Endothelial cell (in vitro differentiated cells): ENCODE measurements around the gene B4GALT1. TPM values are rescaled to one million over a fixed set of nuclear protein-coding genes. Genes with fewer than 3 reads are reported as not detected.

Experiments
- DNase-seq: peaks from one replicate; pipeline ENCODE4 v3.0.0; 2021; ENCODE audit warnings: low spot score
- H3K27ac Mint-ChIP-seq: one replicate; pipeline ENCODE4 v1.8.0; 2021; ENCODE audit warnings: mixed read lengths, inconsistent platforms; ENCODE audit not compliant: unreplicated experiment
- H3K27me3 Mint-ChIP-seq: one replicate; pipeline ENCODE4 v1.8.0; 2021; ENCODE audit warnings: mild to moderate bottlenecking, moderate library complexity, mixed read lengths, inconsistent platforms; ENCODE audit not compliant: unreplicated experiment
- H3K36me3 Mint-ChIP-seq: one replicate; pipeline ENCODE4 v1.8.0; 2021; ENCODE audit warnings: mild to moderate bottlenecking, low read depth, mixed read lengths, inconsistent platforms; ENCODE audit not compliant: unreplicated experiment
- H3K4me1 Mint-ChIP-seq: one replicate; pipeline ENCODE4 v1.8.0; 2021; ENCODE audit warnings: mild to moderate bottlenecking, mixed read lengths, inconsistent platforms; ENCODE audit not compliant: unreplicated experiment
- H3K4me3 Mint-ChIP-seq: one replicate; pipeline ENCODE4 v1.8.0; 2021; ENCODE audit warnings: mild to moderate bottlenecking, mixed read lengths, inconsistent platforms; ENCODE audit not compliant: unreplicated experiment
- H3K9me3 Mint-ChIP-seq: one replicate; pipeline ENCODE4 v1.8.0; 2021; ENCODE audit warnings: mixed read lengths, inconsistent platforms; ENCODE audit not compliant: unreplicated experiment
- total RNA-seq: library from RNA; stranded (reverse); fragmentation: NEBNext Ultra II Directional; extraction: Animal tissue kit (Norgen Biotek cat#: 25700); gene quantifications from one replicate; pipeline ENCODE4 v1.2.1, GENCODE V29; 2021; ENCODE audit not compliant: unreplicated experiment
- TF ChIP-seq, protein P1 (sequence below): fragments of 200-600 bp; sonication (generic); IDR thresholded peaks from one replicate; pipeline ENCODE4 v1.5.0; 2021; ENCODE audit warnings: antibody characterized with exemption; ENCODE audit not compliant: unreplicated experiment

Gene B4GALT1
- total RNA-seq, 1 donor from 2014 or later, result 86.7 TPM

- Mint-ChIP-seq H3K4me3 (no peak overlapping the region), H3K9me3 (no peaks in the 10 kb centered on the region), H3K27ac (no peak overlapping the region), H3K36me3 (peaks cover 43% of the 10 kb centered on the region), H3K27me3 (peaks cover 4% of the 10 kb centered on the region), H3K4me1 (peaks cover 48% of the 10 kb centered on the region)
- TF ChIP-seq, protein P1, sequence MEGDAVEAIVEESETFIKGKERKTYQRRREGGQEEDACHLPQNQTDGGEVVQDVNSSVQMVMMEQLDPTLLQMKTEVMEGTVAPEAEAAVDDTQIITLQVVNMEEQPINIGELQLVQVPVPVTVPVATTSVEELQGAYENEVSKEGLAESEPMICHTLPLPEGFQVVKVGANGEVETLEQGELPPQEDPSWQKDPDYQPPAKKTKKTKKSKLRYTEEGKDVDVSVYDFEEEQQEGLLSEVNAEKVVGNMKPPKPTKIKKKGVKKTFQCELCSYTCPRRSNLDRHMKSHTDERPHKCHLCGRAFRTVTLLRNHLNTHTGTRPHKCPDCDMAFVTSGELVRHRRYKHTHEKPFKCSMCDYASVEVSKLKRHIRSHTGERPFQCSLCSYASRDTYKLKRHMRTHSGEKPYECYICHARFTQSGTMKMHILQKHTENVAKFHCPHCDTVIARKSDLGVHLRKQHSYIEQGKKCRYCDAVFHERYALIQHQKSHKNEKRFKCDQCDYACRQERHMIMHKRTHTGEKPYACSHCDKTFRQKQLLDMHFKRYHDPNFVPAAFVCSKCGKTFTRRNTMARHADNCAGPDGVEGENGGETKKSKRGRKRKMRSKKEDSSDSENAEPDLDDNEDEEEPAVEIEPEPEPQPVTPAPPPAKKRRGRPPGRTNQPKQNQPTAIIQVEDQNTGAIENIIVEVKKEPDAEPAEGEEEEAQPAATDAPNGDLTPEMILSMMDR, result no peak
- no peak for DNase-seq
Measured at GRCh38 chr9:33133186-33133585, 34.0 kb downstream of the B4GALT1 start.

DNA sequence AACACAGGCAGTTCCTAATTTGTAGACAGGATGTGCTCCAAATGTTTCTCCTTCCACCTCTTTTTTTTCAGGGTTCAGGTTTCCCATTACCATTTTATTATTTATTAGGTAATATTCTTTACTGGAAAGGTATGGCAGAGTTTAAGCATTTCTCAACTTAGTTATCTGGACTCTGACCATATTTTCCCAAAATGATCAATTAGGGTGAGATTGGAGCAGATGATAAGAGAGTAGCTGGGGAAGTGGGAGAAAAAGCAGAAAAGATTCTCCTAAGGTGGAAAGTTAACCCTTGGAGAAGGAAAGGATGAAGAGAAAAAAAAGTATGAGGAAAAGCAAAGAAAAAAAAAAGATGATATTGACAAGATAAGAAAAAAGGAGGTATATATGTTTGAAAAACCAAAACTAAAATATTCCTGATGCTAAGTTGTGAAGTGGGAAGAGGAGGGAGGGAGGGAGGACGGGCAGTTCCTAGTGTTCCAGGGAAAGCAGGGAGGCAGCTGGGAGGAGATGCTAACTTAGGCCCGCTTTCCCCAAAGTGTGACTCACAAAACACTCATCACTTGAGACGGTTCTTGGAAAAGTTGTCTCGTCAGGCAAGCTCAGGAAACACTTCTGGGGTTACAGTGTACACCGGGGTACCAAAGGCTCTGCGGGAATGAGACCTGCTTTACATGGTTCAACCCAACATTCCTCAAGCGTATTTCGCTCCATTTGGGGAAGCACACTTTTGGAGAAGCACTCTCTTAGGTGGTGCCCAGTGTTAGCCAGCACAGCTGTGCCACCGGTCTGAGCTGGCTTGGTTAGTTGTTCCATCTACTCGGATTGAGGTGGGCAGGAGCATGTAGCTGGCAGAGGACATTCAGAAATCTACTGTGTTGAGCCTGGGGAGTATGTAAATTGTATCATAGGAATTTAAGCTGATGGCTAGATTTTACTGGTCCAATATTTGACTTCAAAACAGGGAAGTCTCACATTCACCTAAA, 35.1 kb downstream of the B4GALT1 start:
- TF ChIP-seq, protein P1, result no peak
- Mint-ChIP-seq H3K27ac (peak overlapping the region; percentile 83), H3K36me3 (peaks cover 52% of the 10 kb centered on the region), H3K4me3 (peak overlapping the region; percentile 58), H3K27me3 (peaks cover 4% of the 10 kb centered on the region), H3K4me1 (peaks cover 47% of the 10 kb centered on the region), H3K9me3 (no peaks in the 10 kb centered on the region)
- no peak for DNase-seq

DNA sequence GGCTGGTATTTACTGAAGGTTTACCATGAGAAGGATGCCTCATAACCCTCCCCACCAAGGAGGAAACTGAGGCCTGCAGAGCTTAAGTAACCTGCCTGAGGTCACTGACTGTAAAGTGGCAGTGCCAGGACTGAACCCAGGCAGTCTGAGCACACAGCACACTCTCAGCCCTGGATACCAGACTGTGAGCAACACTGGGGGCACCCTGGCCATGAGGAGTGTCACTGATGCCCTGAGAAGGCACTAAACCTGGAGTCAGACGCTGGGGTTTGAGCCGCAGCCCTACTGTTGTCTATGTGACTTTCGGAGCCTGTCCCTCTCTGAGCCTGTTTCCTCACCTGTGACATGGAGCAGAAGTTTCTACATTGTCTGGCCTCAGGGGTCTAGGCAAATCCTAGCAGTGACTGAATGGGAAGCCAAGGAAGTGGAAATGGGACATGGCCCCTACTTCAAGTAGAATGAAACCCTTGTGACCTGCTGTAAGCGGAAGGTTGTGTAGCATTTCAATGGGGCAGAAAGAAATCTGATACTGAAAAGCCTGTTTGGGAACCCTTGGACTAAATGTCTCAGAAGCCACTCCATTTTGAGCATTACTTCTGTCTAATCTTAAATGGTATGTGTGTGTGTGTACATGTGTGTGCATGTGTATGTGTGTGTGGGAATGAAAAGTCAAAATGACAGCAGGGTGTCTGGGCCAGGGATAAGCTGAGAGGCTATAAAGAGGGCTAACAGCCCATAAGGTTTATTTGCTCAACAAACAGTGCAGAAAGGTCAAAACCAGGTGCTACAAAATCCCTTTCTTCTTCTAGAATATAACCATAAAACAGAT, 36.0 kb downstream of the B4GALT1 start:
- Mint-ChIP-seq H3K36me3 (peaks cover 54% of the 10 kb centered on the region), H3K4me3 (peak overlapping the region; percentile 58), H3K27me3 (peaks cover 2% of the 10 kb centered on the region), H3K4me1 (peaks cover 41% of the 10 kb centered on the region), H3K27ac (peak overlapping the region; percentile 83), H3K9me3 (no peaks in the 10 kb centered on the region)
- DNase-seq, result no peak
- TF ChIP-seq, protein P1, result no peak

GRCh38 chr9:33129886-33130881, 37.0 kb downstream of the B4GALT1 start:
- Mint-ChIP-seq H3K27me3 (peaks cover 2% of the 10 kb centered on the region), H3K36me3 (peaks cover 58% of the 10 kb centered on the region), H3K27ac (peak overlapping the region; percentile 83), H3K9me3 (no peaks in the 10 kb centered on the region), H3K4me1 (peaks cover 32% of the 10 kb centered on the region), H3K4me3 (peak overlapping the region; percentile 57)
- TF ChIP-seq, protein P1, result no peak
- DNase-seq, result no peak
